GM21786 (cell line): ENCODE results near the gene RTN4RL2.

Experiments
- ATAC-seq: cut with Tn5 transposase; IDR thresholded peaks from one replicate; pipeline ENCODE4 v1.9.1; 2021; ENCODE audit not compliant: unreplicated experiment

The RTN4RL2 gene

GRCh38 chr11:57498540-57498939 is 38.2 kb downstream of the RTN4RL2 start:
- ATAC-seq = no peak

DNA sequence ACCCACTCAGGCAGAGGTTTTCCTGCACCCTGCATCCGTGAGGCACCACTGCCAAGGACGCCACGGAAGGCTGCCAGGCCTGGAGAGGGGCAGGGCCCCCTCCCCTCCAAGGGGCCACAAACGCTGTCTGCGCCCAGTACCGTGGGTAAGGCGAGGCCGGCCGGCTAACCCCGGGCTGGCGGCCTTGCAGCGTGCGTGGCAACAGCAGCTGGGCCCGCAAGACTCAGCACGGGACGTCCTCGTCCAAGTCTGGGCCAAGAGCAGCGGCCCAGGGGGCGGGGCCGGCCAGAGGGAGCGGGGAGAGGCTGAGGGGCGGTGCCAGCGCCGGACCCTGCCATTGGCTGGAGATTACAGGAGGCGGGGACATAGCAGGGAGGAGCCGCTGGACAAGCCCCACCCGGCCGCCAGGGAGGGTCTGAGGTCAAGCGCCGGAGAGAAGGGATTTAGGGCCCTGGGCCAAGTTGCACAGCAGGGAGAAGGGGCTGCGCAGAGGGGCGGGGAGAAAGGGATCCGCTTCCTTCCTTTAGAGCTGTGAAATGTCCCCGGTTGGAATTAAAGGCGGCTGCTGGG is 39.2 kb downstream of the RTN4RL2 start:
- ATAC-seq = peak; percentile 98

DNA sequence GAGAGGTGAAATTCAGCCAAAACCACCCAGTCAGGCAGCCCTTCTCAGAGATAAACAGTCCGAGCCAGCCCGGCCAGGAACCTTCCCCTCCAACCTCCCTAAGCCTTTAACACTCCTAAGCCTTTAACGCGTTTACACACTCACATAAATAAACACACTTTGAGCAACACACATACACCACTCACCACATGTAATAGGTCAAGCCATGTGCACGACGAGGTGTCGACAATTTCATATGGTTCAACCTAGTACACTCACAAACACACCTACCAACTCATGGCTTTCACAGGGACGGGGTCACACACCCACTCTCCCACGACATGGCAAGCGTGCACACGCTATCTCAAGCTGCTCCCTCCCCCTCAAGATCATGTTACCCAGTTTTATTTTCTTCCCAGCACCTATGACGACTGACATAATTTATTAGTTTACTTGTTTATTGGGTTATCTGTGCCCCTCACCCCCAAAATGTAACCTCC is 39.7 kb downstream of the RTN4RL2 start:
- ATAC-seq = no peak

- ATAC-seq = no peak
Measured at GRCh38 chr11:57500515-57500914, 40.2 kb downstream of the RTN4RL2 start.

DNA sequence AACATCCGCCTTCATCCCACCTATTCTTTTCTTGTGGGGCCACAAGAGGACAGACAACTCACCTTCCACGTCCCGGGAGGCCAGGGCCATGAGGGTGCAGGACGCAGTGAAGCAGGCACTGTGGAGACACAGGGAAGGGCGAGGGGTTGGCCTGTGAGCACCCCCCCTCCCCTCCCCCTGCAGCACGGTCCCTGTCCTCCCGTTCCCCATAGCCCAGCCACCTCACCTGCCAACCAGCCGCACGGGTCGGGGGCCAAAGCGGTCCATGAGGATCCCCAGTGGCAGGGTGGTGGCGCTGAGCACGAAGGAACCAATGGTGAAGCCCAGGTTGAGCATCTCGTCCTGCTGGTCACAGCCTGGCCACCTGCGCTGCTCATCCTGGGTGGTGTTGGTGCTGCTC is 40.6 kb downstream of the RTN4RL2 start:
- ATAC-seq = no peak

- no peak for ATAC-seq
Measured at GRCh38 chr11:57501953-57502352, 41.6 kb downstream of the RTN4RL2 start.

GRCh38 chr11:57502376-57502775 is 42.0 kb downstream of the RTN4RL2 start:
- ATAC-seq = no peak

GRCh38 chr11:57502870-57503269 is 42.5 kb downstream of the RTN4RL2 start:
- ATAC-seq = no peak

DNA sequence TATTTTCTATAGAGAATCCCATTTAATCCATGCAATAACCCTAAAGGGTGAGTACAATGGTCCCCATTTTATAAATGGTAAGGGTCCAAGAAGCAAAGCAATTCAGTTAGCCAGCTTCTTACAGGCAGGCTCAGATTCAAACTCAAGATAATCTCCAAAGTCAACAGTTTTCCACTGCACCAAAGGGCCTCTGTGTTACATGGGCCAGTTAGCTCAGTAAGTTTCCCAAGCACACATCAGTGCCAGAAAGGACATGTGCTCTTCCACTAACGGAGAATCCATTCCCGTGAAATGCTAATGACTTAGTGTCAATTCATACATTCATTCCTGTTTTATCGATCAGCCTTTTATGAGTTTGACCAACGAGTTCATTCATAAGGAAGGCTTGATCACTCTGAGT is 44.2 kb downstream of the RTN4RL2 start:
- ATAC-seq = no peak

GRCh38 chr11:57506522-57506921 is 46.2 kb downstream of the RTN4RL2 start:
- ATAC-seq = no peak

DNA sequence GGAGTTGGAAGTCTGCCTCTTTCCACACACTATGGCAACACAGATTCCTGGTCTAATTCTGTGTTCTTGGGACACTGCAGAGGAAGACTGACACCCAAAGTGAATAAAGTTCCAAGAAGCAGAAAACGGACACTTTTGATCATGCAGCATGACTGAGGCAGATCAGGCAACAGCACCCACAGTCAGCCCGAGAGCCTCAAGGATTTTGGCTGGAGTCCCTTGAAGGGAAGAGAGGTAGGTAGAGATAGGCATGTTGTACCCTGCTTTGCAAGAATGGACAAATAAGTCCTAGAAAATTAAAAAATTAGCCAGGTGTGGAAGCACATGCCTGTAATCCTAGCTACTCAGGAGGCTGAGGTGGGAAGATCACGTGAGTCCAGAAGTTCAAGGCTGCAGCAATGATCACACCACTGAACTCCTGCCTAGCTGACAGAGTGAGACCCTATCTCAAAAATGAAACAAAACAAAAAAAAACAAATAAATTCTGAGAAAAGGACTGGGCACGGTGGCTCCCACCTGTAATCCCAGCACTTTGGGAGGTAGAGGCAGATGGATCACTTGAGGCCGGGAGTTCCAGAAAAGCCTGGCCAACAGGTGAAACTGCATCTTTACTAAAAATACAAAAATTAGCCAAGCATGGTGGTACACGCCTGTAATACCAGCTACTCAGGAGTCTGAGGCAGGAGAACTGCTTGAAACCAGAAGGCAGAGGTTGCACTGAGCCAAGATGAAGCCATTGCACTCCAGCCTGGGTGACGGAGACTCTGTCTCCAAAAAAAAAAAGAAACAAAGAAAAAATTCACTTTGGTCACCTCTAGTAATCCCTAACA is 48.2 kb downstream of the RTN4RL2 start:
- ATAC-seq = no peak

DNA sequence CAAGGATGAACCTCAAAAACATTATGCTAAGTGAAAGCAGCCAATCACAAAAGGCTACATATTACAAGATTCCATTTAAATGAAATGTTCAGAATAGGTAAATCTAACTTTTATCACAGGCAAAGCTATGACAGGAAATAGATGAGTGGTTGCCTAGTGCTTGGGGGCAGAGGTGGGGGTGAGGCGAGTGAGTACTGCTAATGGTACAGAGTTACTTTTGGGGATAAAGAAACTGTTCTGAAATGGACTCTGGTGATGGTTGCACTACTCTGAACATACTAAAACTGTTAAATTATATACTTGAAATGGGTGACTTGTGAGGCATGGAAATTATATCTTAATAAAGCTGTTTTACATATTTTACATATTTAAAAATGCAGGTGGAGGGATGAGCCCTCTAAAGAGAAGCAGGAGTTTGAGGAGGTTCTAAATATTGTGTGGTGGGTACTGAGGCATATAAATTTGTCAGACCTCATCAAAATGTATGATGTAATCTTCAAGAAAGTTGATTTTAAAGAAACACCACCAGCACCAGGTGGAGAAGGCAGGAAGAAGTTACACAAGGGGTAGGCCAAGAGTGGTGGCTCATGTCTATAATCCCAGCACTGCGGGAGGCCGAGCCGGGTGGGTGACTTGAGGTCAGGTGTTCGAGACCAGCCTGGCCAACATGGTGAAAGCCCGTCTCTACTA is 51.6 kb downstream of the RTN4RL2 start:
- ATAC-seq = no peak

DNA sequence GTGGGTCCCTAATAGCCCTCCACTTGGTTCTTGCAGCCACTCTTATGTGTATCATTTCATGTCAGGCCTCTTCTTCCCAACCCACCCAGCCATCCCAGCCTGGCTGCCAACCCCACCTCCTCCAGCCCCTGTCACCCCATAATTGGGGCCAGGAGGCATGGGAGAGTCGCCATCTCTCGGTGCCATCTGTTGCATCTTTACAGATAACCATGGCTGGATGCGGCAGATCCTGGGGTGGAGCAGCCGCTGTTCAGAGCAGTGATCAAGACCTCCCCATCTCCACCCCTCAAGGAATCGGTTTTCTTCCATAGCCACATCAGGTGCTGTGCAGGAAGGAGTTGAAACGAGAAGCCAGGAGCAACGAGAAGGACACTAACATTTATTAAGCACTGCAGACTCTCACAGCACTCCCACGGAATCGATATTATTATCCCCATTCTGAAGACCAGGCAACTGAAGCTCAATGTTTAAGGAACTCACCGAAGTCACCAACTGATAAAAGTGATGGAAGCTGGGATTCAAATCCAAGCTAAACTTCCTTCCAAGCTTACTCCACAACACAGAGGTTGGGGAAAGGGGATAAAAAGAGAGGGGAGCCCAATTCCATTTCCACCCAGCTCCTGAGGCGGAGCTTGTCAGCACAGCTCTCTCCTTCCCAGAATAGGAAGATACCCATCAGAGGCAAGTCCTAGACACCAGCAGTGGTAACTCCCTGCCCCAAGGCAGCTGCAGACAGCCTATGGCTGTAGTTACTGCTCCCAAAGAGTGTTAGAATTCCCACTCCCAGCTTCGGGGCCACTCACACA is 52.5 kb downstream of the RTN4RL2 start:
- no peak for ATAC-seq

- ATAC-seq = no peak
Measured at GRCh38 chr11:57513452-57513795, 53.1 kb downstream of the RTN4RL2 start.

DNA sequence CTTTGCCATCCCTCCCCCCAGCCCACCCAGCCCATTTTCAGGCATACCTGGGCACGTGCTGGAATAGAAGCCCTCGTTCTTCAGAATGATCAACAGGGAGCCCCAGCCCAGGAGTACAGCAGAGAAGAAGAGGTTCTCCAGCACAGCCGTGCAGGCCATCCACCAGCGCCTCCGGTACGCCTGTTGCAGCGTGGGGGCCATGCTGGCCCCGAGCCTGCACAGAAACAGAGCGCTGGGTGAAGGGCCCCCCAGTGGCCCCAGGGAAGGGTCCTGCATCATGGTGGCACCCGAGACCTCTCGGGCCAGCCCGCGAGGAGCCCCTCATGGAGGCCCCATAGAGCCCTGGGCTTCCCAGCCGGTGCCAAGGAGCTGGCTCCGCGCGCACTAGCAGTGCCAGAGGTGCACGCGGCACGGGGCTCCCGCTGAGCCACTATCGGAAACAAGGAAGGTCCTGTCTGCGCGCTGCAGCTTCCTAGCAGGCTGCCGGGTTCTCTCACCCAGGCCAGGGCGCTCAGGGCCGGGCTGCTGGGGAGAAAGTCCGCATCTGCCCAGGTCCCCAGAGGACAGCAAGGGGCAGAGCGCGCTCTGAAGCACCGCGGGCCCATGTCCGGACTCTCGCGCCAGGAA is 53.7 kb downstream of the RTN4RL2 start:
- ATAC-seq = peak; percentile 30

DNA sequence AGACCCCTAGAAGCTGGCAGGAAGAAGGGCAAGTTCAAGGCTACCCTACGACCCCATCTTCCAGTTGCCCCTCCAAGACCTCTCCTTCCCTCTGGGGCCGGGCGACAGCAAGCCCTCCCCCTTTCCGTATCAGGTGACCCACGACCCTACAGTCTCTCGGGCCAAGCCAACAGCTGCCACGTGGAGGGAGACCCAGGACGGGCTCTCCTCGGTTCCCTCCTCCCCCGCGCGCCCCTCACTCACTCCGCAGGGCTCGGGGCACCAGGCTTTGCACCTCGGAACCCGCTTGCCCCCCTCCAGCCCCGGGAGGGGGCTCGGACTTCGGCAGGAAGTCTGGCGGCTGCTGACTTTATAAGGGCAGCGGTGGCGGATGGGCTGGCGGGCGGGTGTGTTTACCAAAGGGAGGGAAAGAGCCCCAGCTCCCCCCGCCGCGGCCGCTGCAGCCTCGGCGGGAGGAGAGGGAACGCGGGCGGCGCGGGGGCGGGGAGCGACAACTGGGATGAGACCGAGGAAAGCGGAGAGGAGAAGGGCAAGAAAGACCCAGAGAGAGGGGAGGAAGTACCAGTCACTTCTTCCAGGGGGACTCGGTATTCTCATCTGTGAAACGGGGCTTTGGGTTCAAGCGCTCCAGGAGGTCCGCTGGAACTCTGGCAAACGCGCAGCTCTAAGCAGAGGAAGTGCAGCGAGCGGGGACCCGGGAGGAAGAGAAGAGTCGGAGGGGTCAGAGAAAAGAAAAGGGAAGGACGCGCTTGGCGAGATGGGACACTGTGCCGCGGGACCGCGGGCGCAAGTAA is 54.4 kb downstream of the RTN4RL2 start:
- peak; percentile 41 for ATAC-seq

DNA sequence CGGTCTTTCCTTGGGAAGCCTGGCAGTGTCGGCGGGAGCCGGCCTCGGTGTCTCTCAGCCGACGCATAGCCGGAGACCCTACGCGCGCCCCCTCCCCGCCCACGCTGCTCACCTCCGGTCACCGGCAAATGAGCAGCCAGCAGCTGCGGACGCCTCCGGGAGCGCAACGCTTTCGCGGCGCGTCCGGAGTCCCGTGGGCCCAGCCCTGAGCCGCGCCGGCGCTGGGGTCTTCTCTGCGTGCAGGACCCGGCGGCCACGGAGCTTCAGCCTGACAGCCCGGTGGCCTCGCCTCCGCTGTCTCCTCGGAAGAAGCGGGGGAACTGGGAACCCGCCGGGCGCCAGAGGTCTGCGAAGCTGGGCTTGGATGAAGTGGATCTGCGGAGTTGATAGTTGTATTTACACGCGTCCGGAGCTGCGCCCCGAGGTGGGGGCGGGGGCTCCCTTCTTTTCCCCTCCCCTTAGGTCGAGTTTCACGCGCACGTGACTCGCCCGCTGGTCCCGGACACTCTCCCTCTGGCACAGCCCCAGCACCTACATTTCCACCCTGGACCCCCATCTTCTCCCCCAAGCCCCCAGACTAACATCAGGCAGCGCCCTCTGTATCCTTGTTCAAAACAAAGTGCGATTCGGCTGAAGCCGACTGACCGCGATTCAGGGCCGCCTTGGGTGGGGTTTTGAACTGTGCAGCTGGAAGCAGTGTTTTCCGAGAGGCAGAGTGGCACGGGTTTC is 55.2 kb downstream of the RTN4RL2 start, which contains the start of gene SLC43A1:
TSS of gene SLC43A1 (minus strand) at position 371 of the 729 bp plus-strand sequence. CDS start 1,591 bp downstream, outside the sequence.
- peak; percentile 43 for ATAC-seq

DNA sequence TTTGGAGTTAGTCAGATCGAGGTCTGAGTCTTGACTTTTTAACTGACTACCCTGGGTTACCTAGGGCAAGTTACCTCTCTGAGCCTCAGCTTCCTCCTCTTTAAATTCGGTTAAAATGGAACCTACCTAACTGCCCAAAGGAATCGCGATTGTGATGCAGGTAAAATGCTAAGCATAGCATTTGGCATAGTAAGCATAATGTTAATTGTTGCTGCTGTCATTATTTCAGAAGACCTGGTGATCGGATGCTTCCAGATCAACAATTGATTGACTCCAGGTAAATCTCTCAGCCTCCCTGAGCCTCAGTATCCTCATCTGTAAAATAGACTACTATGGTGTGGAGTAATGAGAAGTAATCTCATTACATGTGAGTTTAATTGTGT is 55.7 kb downstream of the RTN4RL2 start:
- ATAC-seq = no peak

DNA sequence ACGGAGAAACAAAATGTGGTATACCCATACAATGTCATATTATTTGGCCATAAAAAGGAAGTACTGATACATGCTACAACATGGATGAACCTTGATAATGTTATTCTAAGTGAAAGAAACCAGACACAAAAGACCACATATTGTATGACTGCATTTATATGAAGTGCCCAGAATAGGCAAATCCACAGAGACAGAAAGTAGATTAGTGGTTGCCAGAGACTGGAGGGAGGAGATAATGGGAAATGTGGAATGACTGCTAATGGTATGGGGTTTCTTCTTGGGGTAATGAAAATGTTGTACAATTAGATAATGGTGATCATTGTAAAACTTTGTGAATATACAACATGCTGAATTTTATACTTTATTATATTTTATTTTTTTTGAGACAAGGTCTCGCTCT is 60.8 kb downstream of the RTN4RL2 start:
- no peak for ATAC-seq
